ENCODE data around the gene PXDN.
"Not testable (repeated sequence)": the region's sequence is repeated elsewhere in the genome, so short reads cannot be mapped to it uniquely, and the experiment has no call there.

PXDN gene

DNA sequence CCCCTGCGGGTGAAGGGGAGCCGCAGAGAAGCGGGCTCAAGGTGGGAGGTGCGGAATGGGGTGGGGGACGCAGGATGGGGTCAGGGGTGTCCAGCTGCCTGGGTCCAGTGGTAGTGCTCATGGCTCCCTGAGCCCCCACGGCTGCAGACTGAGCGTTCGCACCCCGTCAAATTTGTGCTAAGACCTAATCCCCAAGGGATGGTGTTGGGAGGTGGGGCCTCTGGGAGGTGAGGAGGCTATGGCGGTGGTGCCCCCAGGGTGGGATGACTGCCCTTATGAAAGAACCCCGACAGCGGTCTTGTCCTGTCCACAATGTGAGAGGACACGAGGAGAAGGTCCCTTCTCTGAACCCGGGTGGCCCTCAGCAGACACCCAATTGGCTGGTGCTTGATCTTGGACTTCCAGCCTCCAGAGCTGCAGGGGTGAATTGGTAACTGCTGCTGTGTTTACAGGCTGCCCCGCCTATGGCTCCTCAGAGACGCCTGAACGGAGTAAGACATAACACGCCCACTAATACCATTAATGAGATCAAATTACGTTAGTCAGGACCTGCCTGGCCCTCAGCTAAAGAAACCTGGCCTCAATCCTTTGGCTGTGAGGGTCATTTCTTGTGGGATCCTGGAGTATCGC is 42.6 kb downstream of the PXDN start:
- no peak for DNase-seq

DNA sequence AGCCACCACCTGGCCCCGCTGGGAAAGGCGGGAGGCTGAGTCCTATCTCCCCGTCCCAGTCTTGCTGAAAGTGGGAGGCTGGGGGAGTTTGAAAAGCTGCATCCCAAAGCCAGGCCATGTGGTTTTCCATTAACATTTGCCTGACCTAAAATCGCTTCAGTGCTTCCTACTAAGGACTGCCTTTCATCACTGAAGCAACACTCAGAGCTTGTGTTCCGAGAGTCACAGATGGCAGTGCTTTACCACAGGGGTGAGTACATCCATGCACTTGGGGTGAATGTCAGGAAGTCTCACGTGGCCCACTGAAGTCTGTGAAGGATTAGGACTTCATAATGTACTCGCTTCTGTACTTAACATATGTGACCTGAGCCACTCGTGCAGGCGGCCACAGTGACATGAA is 43.3 kb downstream of the PXDN start:
- no peak for DNase-seq

DNA sequence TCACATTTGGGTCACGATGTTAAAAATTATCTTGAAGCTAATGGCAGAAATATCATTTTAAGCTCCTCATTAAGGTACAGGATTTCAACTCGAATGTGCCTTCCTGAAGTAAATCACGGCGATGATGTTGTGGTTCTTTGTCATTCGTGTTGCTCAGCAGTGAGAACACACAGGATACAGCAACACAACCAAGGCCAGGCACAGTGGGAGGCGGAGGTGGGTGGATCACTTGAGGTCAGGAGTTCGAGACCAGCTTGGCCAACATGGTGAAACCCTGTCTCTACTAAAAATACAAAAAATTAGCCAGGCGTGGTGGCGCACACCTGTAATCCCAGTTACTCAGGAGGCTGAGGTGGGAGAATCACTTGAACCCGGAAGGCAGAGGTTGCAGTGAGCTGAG is 43.9 kb downstream of the PXDN start:
- DNase-seq = not testable (repeated sequence)

DNA sequence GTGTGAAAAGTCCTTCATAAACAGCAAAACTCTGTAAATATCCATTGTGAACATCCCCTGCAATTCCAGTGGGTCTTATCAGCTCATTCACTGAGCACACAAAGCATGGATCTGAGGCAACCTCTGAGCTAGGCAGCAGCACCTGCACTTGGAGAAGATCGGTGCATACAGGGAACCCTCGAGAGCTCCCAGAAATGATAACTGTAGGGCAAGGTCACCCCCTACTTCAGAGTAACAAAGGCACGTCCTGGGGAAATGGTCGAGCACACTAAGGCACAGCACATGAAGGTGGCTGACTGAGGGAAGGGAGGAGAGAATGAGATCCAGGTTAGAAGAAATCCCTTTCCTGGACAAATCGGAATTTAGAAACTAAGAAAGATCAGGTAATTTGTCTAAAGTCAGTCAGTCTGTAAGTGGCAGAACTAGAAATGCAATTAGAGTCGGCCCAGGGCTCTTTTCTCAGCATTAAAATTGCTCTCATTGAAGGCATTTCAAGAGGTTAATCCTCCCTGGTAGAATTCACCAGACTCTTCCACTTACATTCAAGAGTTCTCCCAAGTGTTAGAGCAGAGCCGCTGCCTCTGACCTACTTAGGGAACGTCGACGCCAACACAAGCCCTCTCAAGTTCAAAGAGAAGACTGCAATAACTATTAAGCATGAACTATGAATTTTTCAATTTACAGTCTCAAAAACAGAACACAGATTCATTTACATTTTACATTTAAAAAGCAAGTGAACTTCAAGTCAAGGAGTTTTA is 45.9 kb downstream of the PXDN start:
- no peak for DNase-seq

DNA sequence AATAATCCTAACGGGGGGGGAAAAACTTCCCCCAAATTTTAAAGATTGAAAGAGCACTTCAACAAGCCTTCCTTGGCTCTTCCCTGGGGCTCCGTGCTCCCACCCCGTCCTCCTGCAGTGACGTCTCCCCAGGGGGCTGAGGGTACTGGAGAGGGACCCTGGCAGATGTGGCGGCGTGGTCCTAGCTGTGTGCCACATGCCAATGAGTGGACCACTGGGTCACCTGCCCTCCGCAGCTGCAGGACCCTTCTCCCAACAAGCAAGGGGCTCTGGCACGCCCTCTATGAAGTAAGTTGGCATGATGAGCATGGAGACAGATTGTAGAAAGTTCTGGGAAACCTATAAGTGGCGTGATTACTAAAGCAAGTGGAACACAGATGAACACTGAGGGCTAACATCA is 46.7 kb downstream of the PXDN start:
- no peak for DNase-seq

DNA sequence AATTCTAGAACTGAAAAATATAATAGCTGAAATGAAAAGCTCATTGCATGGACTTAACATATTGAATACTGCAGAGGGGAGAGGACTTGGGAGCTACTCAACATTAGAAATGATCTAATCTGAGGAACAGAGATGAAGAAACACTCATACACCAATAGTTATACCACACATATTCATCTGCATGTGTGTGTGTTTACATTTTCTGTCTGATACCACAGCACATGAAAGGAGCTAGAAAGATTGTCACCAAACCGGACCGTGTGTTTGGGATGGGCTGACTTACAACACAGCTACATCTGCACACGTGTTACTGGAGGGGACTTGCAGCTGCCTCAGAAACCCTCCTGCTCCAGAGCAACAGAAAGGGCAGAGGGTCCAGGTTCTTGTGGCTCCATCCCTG is 47.8 kb downstream of the PXDN start:
- DNase-seq = no peak

DNA sequence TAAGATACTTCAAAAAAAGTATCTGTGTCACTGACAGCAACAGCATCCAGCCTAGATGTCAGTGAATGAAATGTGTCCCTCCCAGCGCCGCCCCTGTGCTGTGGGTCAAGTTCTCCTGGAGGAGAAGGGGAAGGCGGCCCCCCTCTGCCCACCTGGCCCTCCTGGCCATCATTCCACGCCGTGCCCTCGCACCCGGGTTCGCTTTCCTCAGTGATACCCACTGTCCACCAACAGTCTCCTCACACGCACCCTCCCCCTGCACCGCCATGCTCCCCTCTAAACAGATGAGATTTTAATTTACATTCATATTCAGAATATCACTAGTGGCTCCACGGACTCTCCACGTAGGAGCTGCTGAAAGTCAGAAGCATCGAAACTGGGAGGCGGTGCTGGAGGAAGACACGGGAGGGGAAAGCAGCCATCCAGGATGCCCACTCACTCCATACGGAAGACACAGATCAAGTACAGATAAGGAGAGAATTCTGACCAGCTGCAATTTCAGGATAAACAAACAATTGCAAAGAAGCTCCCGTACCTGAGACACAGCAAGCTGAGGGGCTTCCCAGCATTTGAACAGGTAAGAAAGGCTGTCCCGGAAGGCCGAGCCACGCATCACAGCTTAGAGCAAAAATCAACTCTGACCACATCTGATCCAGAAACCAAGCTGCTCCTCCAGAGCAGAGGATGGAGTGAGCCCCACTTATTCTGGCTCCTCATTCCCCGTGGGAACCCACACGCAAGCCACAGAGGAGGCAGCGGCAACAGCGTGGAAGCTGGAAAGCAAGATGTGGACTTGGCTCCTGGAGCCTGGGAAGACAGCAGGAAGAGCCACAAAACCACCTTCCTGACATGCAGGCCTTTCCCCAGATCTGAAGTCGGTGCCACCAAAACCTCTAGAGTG is 49.7 kb downstream of the PXDN start:
- DNase-seq = no peak

DNA sequence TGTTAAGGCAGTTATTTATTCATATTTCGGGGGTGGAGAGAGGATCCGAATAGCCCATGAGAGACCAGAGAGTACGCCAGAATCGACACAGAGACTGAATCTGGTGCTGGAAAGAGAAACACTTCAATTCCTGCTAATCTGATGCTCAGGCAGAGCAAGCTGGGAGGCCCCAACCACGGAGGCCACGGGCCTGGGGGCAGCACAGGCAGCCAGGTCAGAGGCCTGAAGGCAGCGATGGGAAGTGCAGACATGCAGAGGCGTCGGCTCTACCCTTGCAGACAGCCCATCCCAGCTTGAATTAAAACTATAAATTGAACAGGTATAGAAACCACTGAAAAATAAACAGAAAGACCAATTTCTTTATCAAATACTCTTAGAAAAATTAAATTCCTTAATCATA is 50.6 kb downstream of the PXDN start:
- no peak for DNase-seq

DNA sequence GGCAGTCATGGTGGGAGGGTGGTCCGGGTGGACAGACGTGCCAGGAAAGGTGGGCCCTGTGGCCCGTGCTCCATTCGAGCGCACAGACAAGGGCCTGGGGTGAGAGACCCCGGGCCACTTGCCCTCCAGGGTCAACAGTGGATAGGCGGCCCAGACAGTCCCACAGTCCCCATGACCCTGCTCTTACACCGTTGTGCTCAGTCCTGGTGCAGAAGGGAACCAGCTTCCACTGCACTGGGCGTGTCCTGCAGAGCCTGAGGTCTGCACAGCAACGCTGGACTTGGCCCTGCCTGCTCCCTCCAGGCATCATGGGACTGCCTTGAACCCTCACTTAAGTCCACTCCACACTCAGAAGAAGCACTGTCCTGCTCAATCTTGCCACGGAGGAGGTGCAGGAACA is 52.0 kb downstream of the PXDN start:
- DNase-seq = no peak

DNA sequence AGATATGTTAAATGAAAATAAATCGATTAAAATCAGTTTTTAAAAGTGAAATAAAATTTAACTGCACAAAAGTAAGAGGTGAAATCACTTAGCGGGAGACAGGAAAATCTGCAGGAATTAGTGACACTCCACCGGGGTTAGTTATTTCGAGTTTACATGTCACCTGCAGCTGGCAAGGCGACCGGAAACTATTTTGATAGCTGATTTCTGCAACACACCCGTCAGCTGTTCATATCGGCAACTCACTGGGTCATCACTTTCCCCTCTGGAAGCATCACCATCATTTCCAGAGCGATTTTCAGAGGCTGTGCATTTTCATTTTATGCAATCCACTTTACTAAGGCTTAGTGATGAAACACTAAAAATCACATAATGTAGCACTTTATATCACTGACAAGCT is 52.9 kb downstream of the PXDN start:
- no peak for DNase-seq

DNA sequence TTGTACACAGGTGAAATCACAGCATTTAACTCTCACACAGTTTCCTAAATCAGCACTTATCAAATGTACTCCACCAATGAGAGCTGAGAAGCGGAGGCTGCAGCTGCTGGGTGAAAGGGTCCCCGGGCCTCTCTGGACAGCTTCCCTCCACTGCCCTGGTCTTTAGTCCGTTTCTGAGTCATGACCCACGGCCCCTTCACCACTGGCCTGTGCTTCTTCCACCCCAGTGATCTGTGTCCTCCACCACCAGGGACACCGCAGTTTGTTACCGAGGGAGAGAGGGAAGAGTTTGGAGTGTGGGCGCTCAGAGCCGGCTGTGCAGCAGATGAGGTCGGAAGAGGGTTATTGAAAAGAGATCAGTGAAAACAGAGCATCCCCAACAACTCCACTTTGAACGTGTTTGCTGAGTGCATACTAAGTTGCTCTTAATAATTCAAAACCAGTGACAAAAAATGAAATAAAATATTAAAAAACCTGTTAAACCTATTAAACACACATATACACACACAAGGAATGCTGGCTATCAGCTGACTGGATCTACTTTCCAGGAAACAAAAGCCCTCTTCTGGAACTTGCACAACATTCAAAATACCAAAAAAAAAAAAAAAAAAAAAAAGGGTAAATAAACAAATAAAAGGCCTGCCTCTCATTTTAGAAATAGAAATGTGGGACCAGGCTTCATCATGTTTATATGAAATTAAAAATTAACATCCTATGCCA is 54.1 kb downstream of the PXDN start:
- no peak for DNase-seq

DNA sequence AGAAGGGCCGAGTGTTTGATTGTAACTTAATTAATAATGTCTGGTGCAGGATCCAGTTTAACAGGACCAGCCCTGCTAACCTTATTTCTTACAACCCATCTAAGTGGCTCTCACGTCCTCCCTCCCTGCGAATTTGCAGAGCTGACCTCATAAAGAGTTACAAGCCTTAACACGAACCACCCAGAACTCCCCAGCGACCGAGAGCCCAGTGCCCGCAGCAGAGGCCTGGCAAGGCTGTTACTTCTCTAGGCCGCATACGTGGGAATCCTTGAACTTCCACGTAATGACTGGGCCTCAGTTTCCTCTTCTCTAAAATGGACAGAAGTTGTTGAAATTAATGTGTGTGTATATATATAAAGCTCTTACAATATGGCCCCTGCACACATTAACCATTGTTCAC is 55.5 kb downstream of the PXDN start:
- DNase-seq = no peak

DNA sequence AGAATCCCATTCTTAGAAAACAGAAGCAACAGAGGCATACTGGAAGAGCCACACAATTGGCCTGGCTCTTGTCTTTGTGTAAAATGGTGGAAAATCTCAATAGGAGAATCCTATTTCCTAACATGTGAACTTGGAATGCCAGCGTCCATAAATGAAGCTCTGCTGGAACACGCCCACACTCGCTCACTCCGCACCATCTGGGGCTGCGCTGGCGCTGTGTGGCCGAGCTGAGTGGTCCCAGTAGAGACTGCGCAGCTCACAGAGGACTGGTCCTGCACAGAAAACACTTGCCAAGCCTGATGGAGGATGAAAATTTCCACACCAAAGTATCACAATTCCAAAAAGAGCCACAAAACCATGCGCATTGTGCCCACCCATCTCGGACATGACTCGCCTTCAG is 56.2 kb downstream of the PXDN start:
- DNase-seq = no peak

DNA sequence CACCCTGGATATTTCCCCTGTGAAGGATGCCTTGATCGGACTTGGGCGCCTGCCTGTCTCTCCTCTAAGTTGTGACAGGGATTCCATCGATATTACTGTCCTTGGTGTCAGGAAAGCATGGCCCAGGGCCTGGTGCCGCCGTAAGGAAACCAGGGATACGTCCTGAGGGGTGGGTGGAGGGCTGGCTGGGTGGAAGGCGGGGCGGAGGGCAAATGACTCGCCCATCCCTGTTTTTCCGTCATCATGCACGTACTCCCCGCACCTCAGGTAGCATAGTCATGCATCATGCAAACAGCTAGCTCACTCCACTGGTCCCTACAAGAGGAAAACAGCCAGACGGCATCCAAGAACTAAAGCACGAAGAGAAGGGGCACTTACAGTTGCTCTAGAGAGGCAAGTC is 57.1 kb downstream of the PXDN start:
- DNase-seq = no peak

DNA sequence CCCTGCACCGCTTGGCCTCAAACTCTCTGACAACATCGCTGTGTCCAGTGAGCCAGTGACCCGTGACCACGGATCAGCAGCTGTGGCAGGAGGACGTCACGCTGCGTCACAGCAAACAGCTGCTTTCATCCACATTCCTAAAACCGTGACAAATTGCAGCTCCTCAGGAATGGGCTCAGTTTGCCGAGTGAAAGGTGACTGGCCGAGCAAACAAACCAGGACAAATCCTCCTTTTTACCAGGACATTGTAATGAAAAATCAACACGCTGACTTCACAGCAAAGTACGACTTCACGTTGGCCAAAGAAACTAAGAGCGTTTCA is 57.6 kb downstream of the PXDN start:
- peak; percentile 41 for DNase-seq

DNA sequence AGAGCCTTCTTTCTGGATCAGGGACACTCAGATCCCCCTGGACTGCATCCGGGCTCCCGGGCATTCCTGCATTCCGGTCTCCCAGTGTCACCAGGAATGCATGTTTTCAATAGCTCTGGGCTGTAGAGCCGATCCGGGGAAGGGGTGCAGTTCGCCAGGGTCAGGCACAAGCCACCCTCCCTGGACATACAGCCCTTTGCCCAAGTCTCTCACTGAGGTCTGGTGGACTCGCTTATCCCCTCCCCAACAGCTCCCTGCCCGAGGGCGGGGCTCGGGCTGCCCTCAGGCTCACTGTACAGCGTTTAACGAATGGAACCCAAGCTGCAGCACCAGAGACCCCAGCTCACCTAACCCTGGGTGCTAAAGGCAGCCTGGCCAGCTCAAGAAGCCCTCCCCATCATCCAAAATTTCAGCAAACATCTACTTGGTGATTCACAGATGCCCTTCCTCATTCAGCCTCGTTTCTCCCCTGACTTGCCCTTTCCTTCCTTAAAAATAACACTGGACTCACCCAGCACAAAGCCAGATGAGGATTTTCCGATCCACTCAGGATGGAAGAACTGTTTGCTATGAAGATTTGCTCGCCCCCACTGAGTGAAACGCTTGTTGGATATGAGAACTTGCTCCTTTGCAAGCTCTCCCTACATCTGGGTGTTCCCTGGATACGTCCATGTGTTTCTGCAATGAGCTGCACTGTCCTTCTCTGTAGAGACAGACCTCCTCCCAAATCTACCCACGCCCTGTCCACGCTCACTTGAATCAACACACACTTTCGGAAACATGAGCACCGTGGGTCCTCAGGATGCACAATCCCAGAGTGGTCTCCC is 58.1 kb downstream of the PXDN start:
- DNase-seq = peak; percentile 4

DNA sequence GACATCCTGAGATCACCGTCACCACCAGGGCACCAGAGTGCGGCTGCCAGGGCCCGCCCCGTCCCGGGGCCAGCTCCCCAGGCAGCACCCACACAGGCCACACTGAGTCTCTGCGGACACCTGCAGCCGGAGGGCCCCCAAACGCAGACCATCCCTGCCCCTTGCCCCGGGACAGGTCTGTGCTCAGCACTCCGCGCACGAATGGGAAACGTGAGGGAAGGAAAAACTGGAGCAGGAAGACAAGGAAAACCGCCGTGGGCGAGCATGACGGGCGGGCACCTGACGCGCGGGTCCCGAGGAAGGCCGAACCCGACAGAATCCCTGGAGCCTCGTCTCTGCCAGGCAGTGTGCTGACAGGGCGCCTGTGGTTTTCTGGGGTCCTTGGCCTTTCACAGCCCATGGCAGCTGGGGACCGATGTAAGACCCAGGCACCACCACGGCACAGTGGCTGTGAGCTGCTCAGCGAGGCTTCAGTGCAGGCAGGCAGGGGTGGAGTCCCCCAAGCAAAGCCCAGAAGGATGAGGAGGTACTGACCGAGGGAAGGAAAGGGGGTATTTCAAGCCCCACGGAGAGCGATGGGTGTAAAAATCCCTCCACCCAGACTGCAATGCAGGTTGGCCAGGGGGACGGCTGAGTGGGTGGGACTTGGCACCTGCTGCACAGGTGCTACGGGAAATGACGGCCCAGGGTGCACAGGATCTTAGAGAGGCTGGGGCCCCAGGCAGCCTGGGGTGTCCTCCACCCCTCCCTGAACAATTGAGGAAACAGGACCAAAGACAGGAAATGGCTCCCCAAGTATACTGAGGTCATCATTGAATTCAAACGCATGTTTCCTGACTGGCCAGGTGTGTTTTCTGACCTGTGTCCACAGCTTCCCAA is 59.0 kb downstream of the PXDN start:
- DNase-seq = no peak

DNA sequence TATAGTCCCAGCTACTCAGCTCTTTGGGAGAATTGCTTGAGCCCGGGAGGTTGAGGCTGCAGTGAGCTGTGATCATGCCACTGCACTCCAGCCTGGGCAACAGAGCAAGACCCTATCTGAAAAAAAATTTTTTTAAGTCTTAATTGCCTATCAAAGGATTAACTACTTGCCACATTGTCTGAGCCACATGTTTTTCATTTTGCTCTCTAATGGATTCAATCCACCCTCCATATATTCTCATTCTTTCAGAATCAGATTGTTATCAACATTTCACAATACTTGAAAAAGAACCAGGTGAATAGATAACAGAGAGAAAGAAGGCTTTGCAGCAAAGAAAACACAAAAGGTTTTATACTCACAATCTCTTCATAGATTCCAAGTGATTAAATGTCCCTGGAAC is 61.0 kb downstream of the PXDN start:
- no peak for DNase-seq

DNA sequence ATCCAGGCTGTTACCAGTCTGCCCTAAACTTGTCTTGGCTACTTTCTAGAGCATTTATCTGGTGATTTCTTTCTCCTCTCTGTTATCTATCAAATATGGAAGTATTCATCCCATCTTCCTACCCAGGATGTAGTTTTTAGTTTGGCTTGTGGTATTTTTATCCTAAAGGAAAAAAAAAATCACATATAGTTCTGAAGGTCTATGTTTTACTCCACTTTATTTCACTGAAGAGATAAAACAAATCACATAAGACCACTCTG is 62.2 kb downstream of the PXDN start:
- DNase-seq = no peak

DNA sequence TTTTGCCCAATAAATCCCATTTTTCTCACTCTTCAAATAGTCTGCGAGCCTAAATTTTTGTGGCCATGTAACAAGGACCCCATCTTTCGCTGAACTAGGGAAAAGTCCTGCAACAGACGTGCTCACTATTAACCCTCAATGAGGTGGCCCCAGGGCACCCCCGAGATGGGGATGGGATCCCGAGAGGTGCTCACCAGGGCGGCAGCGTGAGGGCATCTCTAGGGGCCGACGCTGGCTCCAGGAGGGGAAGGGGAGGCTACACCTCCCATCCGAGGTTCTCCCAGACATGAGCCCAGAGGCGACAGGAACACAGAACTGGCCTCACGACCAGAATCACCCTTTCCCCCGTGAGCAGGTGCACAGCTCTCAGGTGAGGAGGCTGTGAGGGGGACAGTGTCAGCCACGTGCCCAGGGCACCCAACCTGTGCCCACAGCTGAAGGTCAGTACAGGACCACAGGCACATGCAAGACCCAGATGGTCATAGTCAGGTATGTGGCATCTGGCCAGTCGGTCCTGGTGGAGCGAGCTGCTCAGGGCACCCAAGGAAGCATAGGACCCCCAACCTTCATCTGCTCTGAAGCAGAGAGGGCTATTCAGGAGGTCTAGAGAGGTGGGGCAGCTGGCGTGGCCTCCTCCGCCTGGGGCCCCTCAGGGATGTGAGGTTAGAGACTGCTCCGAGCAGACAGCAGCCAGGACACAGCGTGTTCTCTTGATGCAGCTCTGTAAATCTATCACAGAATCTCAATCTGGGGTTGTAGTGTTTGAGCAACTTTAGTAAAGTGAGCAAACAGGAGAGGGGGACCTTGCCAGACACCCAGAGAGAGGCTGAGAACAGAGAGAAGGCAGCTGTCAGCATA is 62.8 kb downstream of the PXDN start:
- no peak for DNase-seq

DNA sequence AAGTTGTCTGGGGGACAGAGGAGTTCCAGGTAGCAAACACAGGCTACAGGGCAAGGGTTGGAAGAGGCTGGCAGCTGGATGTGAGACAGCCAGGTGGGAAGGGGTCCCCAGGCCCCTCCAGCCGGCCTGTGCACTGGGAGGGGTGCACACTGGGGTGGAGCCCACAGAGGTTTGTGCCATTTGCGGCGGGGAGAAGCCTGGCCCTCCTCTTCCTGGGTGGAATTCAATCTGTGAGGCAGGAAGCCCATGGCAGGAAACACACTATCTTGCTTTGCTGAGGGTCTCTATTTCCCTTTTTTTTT is 63.3 kb downstream of the PXDN start:
- DNase-seq = no peak
